DMS114 treated with DMSO at 0.1 percent for 48 hours (cell line): ENCODE data around the gene TRIP10.

Experiments used
- DNase-seq: peaks from one replicate; lab custom pipeline; 2025; ENCODE audit not compliant: unreplicated experiment; lab: John Stamatoyannopoulos, UW

The TRIP10 gene

GRCh38 chr19:6711078-6711361 lies 28.5 kb upstream of the TRIP10 start:
- DNase-seq: no peak

DNA sequence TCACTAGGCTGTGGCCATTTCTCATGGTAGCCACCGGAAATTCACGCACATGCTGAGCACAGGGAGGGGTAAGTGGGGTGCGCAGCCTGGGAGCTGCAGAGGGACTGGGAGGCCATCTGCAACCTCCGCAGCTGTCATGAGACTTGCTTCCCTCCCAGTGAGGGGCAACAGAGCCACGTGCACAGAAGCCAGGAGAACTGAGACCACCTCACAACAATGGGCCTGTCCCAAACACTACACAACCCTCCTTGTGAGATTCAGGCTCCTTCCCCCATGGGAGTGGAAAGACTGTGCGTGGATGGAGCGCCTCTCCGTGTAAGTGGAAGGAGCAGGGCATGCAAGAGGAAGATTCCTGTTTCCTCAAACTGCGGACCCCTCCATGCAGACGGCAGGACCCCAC lies 27.9 kb upstream of the TRIP10 start:
- DNase-seq: no peak

GRCh38 chr19:6712231-6712630 lies 27.2 kb upstream of the TRIP10 start:
- no peak for DNase-seq

GRCh38 chr19:6712692-6713670 lies 26.5 kb upstream of the TRIP10 start:
- no peak for DNase-seq

GRCh38 chr19:6713773-6714692 lies 25.4 kb upstream of the TRIP10 start:
- no peak for DNase-seq

GRCh38 chr19:6714749-6715555 lies 24.5 kb upstream of the TRIP10 start:
- no peak for DNase-seq

DNA sequence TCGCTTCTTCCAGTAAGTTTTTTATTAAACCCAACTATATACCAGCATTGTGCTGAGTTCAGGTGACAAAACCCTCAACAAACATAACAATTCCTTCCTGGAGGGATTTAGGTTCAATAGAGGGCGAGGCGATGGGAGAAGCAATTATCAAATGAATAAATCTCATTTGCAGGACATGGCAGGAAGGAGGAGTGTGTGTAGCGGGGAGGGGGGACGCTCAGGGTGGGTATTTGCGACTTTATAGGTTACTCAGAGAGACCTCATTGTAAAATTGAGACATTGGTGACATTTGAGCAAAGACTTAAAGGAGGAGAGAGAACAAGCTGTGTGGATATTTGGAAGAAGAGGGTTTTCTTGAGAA lies 22.9 kb upstream of the TRIP10 start:
- DNase-seq: no peak

GRCh38 chr19:6717036-6717435 lies 22.4 kb upstream of the TRIP10 start:
- no peak for DNase-seq

DNA sequence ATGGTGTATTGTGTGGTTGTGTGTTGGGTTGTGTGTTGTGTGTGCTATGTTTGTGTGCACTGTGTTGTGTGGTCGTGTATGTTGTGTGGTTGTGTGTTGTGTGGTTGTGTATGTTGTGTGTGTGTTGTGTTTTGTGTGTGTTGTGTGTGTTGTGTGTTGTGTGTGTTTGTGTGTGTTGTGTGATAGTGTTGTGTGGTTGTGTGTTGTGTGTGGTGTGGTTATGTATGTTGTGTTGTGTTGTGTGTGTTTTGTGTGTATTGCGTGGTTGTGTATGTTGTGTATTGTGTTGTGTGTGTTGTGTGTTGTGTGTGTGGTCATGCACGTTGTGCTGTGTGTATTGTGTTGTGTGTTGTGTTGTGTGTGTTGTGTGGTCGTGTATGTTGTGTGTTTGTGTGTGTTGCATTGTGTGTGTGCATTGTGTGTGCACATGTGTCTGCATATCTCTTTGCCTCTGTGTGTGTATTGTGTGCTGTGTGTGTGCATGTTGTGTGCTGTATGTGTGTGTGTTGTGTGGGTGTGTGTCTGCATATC lies 22.0 kb upstream of the TRIP10 start:
- DNase-seq: no peak

DNA sequence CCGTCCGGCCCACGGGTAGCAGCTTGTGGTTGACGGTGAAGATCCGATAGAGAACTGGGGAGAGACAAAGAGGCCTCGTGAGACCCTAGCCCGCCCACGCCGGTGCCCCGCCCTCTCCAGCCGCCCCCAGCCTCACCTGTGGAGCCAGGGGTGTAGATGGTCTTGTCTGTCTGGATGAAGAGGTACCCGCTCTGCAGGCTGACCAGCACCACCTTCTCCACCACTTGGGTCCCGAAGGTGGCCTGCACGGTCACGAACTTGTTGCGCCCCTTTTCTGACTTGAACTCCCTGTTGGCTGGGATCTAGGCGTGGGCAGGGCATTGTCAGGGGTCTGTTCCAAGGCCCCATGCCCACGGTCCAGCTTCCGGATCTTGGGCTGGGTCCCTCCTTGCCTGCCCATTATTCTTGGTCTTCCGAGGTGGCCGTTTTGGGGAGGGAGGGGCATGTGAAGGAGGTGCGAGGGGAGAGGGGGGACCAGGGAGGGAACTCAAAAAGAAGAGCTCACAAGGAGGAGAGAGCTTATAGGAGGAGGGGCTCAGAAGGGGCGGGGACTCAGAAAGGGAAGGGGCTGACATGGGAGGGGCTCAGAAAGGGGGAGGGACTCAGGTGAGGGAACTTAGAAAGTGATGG lies 21.3 kb upstream of the TRIP10 start:
- DNase-seq: no peak

DNA sequence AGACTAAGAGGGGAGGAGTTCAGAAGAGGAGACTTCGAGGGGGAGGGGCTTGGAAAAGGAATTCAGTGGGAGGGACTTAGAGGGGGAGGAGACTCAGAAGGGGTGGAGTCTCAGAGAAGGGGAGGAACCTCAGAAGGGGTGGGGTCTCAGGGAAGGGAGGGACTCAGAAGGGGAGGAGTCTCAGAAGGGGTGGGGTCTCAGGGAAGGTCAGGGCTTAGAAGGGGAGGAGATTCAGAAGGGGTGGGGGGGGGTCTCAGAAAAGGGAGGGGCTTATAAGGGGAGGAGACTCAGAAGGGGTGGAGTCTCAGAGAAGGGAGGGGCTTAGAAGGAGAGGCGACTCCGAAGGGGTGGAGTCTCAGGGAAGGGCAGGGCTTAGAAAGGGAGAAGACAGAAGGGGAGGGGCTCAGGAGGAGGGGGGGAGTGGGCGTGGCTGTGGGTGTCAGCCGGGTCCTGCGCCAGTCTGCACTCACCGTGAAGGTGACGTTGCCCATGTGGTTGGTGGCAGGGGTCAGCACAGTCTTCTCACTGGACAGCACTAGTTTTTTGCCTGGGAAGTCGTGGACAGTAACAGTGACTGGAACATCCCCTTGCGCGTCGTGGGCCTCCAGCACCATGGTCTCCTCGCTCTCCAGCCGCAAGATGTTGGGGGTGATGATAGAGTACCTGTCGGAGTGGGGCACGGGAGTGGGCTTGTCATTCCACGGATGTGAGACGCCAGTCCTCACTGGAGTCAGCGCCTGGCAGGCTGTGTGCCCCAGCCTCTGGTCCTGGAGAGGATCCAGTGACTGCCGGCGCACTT lies 20.5 kb upstream of the TRIP10 start:
- DNase-seq: no peak

DNA sequence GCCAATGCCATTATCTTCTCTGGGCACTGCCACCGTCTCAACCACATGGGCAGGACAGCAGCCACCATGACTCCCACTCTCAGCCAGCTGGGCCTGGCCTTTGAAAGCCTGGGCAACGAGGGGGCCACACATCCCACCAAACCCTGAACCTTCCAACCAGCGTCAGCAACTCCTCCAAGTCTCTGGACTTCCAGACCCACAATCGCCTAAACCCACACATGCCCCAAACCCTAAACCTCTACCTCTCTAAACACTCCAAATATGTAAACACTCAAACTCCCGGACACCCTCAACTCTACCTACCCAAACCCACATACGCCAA lies 20.0 kb upstream of the TRIP10 start:
- no peak for DNase-seq

DNA sequence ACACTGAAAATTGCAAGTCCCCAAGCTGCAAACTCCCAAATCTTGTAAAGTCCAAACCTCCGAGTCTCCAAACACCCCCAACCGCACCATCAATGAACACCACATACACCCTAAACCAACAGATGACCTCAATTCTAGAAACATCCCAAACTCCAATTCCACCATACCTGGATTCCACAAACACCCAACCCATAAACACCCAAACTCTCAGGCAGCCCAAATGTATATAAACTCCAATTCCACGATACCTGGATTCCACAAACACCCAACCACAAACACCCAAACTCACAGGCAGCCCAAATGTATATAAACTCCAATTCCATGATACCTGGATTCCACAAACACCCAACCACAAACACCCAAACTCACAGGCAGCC lies 19.5 kb upstream of the TRIP10 start:
- no peak for DNase-seq

DNA sequence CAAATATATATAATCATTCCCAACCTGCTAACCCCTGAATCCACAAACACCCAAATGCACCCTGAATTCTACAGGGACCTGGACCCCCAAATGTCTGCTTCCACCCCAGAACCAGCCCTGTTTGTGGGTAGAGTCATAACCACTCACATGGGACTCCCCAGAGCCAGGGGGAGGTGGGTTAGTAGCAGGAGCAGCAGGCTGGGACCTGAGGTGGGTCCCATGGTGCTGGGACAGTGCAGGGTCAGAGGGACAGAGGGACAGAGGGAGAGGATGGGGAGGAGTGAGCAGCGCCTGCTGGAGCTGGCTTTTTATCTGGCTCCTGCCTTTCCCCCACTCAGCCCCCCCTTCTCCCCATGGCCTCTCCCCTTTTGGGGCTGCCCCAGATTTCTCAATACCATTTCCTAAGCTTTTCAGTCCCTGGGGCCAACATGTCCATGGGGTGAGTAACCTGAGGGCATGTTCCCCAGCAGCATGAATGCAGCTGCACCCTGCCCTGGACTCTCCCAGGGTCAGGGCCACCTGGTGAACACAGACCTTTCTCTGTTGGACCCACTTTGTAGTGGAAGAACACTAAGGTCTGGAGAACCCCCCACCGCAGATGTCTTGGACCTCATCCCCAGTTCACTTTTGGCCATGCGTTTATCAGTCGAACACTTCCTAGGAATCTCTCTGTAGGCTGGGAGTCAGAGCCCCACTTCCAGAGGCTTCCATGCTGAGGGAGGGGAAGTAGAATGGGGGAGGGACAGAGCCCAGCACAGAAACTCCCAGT lies 18.9 kb upstream of the TRIP10 start, which contains the start of gene C3:
TSS of gene C3 (minus strand) at position 282 of the 769 bp plus-strand sequence. CDS start at position 221, 61 bp downstream.
- no peak for DNase-seq

DNA sequence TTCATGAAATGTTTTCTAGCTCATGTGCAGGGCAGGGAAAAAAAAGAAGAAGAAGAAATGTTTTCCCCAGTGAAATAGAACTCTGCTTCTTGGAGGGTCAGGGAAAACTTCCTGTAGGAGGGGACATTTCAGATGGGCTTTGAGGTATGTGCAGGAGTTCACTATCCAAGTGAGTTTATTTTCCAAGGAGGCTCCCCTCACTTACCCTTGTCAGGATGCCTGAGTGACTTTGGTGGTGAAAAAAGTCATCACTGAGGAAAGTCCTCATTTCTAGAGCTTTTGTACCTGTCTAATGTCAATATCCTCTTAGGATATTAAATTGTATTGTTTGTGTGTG lies 18.4 kb upstream of the TRIP10 start:
- DNase-seq: no peak

DNA sequence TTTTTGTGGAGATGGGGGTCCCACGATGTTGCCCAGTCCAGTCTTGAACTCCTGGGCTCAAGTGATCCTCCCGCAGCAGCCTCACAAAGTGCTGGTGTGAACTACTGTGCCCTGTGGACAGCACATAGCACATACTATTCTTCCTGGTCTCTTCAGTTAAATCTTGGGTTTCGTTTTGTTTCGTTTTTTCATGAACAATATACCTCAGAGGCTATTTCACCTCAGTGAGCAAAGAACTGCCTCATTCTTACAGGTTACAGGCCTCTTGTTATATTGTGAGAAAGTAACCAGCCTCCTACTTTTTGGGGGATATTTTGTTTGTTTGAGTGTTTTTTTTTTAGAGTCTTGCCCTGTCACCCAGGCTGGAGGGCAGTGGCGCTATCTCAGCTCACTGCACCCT lies 17.7 kb upstream of the TRIP10 start:
- DNase-seq: no peak

DNA sequence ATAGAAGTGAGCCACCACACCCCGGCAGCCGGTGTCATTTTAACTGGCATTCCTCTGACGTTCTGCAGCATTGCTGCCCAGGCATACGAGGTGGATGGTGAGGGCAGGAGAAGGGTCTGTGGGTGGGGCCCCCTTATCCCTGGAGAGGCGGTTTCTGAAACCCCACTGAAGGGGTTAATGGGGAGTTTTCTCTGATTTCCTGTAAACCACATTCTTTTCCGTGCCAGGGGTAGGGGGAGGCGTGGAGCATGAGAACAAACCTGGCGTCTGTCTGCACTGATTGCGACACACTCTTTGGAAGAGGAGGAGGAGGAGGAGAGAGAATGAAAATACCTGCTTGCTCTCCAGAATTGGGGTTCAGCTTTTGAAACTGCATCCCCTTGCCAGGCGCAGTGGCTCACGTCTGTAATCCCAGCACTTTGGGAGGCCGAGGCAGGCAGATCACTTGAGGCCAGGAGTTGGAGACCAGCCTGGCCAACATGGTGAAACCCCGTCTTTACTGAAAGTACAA lies 16.3 kb upstream of the TRIP10 start:
- DNase-seq: no peak

DNA sequence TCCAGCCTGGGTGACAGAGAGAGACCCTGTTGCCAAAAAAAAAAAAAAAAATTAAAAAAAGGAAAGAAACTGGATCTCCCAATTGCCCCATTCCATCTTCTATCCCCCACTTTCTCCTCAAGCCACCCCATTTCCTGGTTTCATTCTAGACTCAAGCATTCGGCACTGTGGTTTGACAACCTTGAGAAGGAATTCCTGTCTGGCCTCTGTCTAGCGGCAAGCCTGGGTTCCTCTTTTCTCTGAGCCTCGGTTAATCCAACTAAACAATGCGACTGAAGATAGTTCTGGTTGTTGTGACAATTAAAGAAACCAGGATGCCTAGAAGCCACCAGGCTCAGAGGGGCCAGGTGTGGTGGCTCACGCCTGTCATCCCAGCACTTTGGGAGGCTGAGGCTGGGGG lies 15.7 kb upstream of the TRIP10 start:
- no peak for DNase-seq
